A549 treated with dexamethasone at 1 μM for 4 hours (cell line): Measurements from ENCODE around the gene FAM107B. TPM values are rescaled to one million over a fixed set of nuclear protein-coding genes. Genes with fewer than 3 reads are reported as not detected.

ENCODE experiments used
- total RNA-seq: library from RNA; stranded (reverse); fragments of 200-300 nt; extraction: Qiagen RNA extraction; gene quantifications from 5 replicates; pipeline ENCODE4 v1.2.3, GENCODE V29; 2022

The FAM107B gene
- total RNA-seq: 100 to 136 TPM (median 120 TPM) in 5 replicates

DNA sequence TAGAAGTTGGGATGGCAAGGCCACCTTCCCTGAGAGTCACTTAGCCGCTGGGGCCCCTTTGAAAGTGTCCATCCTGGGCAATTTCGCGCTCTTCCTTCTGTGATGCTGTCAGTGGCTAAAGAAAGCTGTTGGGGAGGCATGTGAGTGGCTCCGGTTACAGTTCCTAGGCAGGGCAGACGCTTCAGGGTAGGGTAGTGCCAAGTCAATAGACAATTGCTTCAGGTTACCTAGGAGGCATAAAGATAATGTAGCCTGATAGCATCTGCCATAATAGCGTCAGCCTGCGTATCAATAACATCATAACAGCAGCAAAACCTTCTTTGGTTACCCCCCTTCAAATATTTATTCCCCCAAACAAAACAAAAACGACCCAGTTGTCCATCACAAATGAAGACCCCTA lies at the start of gene FAM107B:
FAM107B (minus strand) TSS at position 101 of the 400 bp plus-strand sequence. CDS start 234 bp downstream, outside the sequence.

Other genes with a start within 250 kb of the FAM107B start
- gene CDNF, start 63.1 kb upstream of the FAM107B start, total RNA-seq: 0.86 to 2.1 TPM (median 1.3 TPM) in 5 replicates
- gene HSPA14, start 63.4 kb upstream of the FAM107B start, total RNA-seq: 39.5 to 43.0 TPM (median 42.3 TPM) in 5 replicates
- gene MSANTD7, start 63.4 kb upstream of the FAM107B start, total RNA-seq: 10.8 to 11.9 TPM (median 10.9 TPM) in 5 replicates
- 18.3 to 23.1 TPM (median 20.3 TPM) in 5 replicates for gene SUV39H2, start 104.0 kb upstream of the FAM107B start, total RNA-seq
- 4.6 to 7.4 TPM (median 6.5 TPM) in 5 replicates for gene DCLRE1C, start 179.2 kb upstream of the FAM107B start, total RNA-seq
- gene MEIG1, start 184.5 kb upstream of the FAM107B start, total RNA-seq: 0.41 to 1.2 TPM (median 0.77 TPM) in 5 replicates